ENCODE results near the gene ADGRB2. TPM values are rescaled to one million over a fixed set of nuclear protein-coding genes. Genes with fewer than 3 reads are reported as not detected.

Gene ADGRB2
- total and polyA plus RNA-seq, 2 experiments from 2014 or later = 0.51 to 3.6 TPM

DNA sequence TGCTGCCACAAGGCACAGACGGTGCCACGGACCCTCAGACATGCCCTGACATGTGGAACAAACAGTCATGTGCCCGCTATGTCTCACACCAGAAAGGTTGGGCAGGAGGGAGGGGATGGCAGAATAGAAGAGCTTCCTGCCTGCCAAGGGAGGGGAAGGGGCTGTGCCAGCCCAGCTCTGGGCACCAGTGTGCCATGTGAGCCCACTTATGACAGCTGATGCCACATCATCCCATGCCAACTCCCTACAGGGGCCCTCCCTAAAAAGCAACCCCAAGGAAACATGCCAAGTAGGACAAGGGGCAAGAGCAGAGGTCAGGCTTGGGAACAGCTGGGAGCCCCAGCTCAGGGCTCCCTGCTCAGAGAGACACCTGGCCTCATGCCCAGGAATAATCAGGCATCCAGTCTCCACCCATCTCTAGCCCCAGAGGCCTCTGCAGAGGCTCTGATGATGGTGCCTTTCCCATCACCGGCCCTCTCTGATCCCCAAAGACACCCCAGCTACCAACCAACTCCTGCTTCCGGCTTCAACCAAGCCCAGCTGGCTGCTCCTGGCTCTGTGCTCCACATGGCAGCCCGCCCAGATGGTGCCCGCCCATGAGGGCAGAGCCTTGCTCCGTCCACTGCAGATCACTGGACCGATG lies 10.3 kb downstream of the ADGRB2 start:
- Histone ChIP-seq H3K9ac (no peak overlapping the region), H3K27me3 (replicated peaks; ENCODE audit: insufficient read depth) (no peaks in the 10 kb centered on the region), H3K4me1 (ENCODE audit: insufficient read depth) (peaks cover 13% of the 10 kb centered on the region), H3F3A (ENCODE audit: insufficient read depth) (peaks cover 4% of the 10 kb centered on the region; the same call in 1 of the 2 replicates), H2AFZ (no peak overlapping the region), H3K36me3 (ENCODE audit: low read depth) (no peaks in the 10 kb centered on the region), H4K20me1 (ENCODE audit: insufficient read depth) (no peaks in the 10 kb centered on the region), H3K9me3 (ENCODE audit: low read depth) (no peaks in the 10 kb centered on the region), H3K4me3 (no peak overlapping the region), H3K27ac (no peak overlapping the region), H3K79me2 (ENCODE audit: insufficient read depth) (no peaks in the 10 kb centered on the region), H3K9me2 (ENCODE audit: insufficient read depth) (no peaks in the 10 kb centered on the region), H3K4me2 (ENCODE audit: unreplicated experiment) (no peak overlapping the region)
- peak; percentile 49 for DNase-seq
- WGBS, 2 experiments (ENCODE audit: low coverage in 1 of 2, low lambda C conversion rate in 2 of 2, missing lambda C conversion rate in 2 of 2) = 80 to 81% methylated on average over 9 of the region's 9 CpGs
- no peak for TF ChIP-seq EZH2 (IDR thresholded peaks at IDR 0.05; ENCODE audit: insufficient read depth, poor library complexity, severe bottlenecking)
- TF ChIP-seq EZH2phosphoT487 (IDR thresholded peaks at IDR 0.05; ENCODE audit: insufficient read depth, low read depth) = no peak
- in situ Hi-C loops (cut with MboI) = no loop called here

DNA sequence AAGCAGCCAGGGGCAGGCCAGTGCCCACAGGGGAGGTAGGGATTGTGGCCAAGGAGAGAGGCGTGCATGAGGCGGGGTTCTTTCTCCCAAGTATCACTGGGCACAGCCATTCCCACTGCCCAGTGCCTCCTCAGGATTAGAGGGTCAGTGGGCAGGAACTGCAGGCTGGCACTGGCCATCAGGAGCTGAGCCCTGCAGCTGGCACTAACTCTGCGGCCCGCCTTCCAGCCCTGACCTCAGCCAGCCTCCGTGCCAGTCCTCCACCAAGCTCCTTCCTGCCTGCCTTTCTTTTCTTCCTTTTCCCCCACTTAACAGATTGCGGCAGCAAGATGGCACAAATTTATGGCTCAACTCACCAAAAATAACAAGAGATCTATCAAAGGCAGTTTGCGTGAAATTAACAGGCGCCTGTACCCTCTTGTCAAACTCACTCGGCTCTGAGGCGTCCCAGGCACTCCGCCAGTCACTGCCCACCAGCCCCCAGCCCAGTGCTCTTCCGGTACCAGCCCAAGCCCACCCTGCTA lies 11.1 kb downstream of the ADGRB2 start:
- no peaks in the 10 kb centered on the region for H3K27me3 ChIP-seq (replicated peaks; ENCODE audit: insufficient read depth)
- no peaks in the 10 kb centered on the region for H3K36me3 ChIP-seq (ENCODE audit: low read depth)
- no peak overlapping the region for H3K9ac ChIP-seq
- H2AFZ ChIP-seq = no peak overlapping the region
- DNase-seq = no peak
- no peaks in the 10 kb centered on the region for H4K20me1 ChIP-seq (ENCODE audit: insufficient read depth)
- H3K27ac ChIP-seq = no peak overlapping the region
- WGBS, 2 experiments (ENCODE audit: low coverage in 1 of 2, low lambda C conversion rate in 2 of 2, missing lambda C conversion rate in 2 of 2) = 89% methylated on average over 12 of the region's 12 CpGs
- peaks cover 18% of the 10 kb centered on the region for H3K4me1 ChIP-seq (ENCODE audit: insufficient read depth)
- no peak overlapping the region for H3K4me3 ChIP-seq
- no peaks in the 10 kb centered on the region for H3K9me3 ChIP-seq (ENCODE audit: low read depth)
- in situ Hi-C loops (cut with MboI) = no loop called here
- peaks cover 4% of the 10 kb centered on the region; the same call in 1 of the 2 replicates for H3F3A ChIP-seq (ENCODE audit: insufficient read depth)
- no peaks in the 10 kb centered on the region for H3K9me2 ChIP-seq (ENCODE audit: insufficient read depth)
- TF ChIP-seq EZH2 (IDR thresholded peaks at IDR 0.05; ENCODE audit: insufficient read depth, poor library complexity, severe bottlenecking) (no peak), EZH2phosphoT487 (IDR thresholded peaks at IDR 0.05; ENCODE audit: insufficient read depth, low read depth) (no peak)
- H3K4me2 ChIP-seq (ENCODE audit: unreplicated experiment) = no peak overlapping the region
- no peaks in the 10 kb centered on the region for H3K79me2 ChIP-seq (ENCODE audit: insufficient read depth)

DNA sequence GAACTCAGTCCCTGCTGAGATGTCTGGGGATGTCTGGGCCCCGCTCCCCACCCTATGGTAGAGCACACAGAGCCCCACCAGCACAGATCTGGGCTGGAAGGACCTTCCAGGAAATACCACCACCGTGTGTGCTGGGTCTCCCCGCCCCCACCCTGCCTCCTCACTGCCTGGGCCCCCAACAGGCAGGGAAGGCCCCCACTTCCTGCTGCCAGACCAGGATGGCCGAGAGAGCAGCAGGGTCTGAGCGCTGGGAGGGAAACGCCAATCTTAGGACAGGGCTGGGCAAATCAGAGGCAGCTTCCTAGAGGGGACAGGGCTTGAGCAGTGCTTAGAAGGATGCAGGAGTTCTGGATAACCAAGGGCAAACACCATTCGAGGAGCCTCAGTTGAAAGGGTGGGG lies 11.9 kb downstream of the ADGRB2 start:
- Histone ChIP-seq H3F3A (ENCODE audit: insufficient read depth) (peaks cover 4% of the 10 kb centered on the region; the same call in 1 of the 2 replicates), H3K27me3 (replicated peaks; ENCODE audit: insufficient read depth) (no peaks in the 10 kb centered on the region), H3K4me2 (ENCODE audit: unreplicated experiment) (no peak overlapping the region), H4K20me1 (ENCODE audit: insufficient read depth) (no peaks in the 10 kb centered on the region), H3K9me3 (ENCODE audit: low read depth) (no peaks in the 10 kb centered on the region), H3K9me2 (ENCODE audit: insufficient read depth) (no peaks in the 10 kb centered on the region), H3K4me3 (no peak overlapping the region), H2AFZ (no peak overlapping the region), H3K9ac (no peak overlapping the region), H3K27ac (no peak overlapping the region), H3K4me1 (ENCODE audit: insufficient read depth) (peaks cover 18% of the 10 kb centered on the region), H3K36me3 (ENCODE audit: low read depth) (no peaks in the 10 kb centered on the region), H3K79me2 (ENCODE audit: insufficient read depth) (no peaks in the 10 kb centered on the region)
- TF ChIP-seq EZH2phosphoT487 (IDR thresholded peaks at IDR 0.05; ENCODE audit: insufficient read depth, low read depth) = no peak
- TF ChIP-seq EZH2 (IDR thresholded peaks at IDR 0.05; ENCODE audit: insufficient read depth, poor library complexity, severe bottlenecking) = no peak
- no peak for DNase-seq
- in situ Hi-C loops (cut with MboI) = no loop called here
- WGBS, 2 experiments (ENCODE audit: low coverage in 1 of 2, low lambda C conversion rate in 2 of 2, missing lambda C conversion rate in 2 of 2) = 86 to 90% methylated on average over 5 to 7 of the region's 7 CpGs

- H3K4me3 ChIP-seq = no peak overlapping the region
- H3K27ac ChIP-seq = no peak overlapping the region
- H3F3A ChIP-seq (ENCODE audit: insufficient read depth) = peaks cover 4% of the 10 kb centered on the region; the same call in 1 of the 2 replicates
- in situ Hi-C loops (cut with MboI) = no loop called here
- no peak overlapping the region for H3K4me2 ChIP-seq (ENCODE audit: unreplicated experiment)
- no peak overlapping the region for H3K9ac ChIP-seq
- no peaks in the 10 kb centered on the region for H3K9me3 ChIP-seq (ENCODE audit: low read depth)
- TF ChIP-seq EZH2phosphoT487 (IDR thresholded peaks at IDR 0.05; ENCODE audit: insufficient read depth, low read depth) = no peak
- TF ChIP-seq EZH2 (IDR thresholded peaks at IDR 0.05; ENCODE audit: insufficient read depth, poor library complexity, severe bottlenecking) = no peak
- DNase-seq = no peak
- H4K20me1 ChIP-seq (ENCODE audit: insufficient read depth) = no peaks in the 10 kb centered on the region
- whole genome bisulfite sequencing, 2 experiments (ENCODE audit: low coverage in 1 of 2, low lambda C conversion rate in 2 of 2, missing lambda C conversion rate in 2 of 2) = 82 to 85% methylated on average over 5 of the region's 5 CpGs
- no peaks in the 10 kb centered on the region for H3K27me3 ChIP-seq (replicated peaks; ENCODE audit: insufficient read depth)
- no peaks in the 10 kb centered on the region for H3K36me3 ChIP-seq (ENCODE audit: low read depth)
- H3K9me2 ChIP-seq (ENCODE audit: insufficient read depth) = no peaks in the 10 kb centered on the region
- H3K79me2 ChIP-seq (ENCODE audit: insufficient read depth) = no peaks in the 10 kb centered on the region
- H2AFZ ChIP-seq = no peak overlapping the region
- peaks cover 18% of the 10 kb centered on the region for H3K4me1 ChIP-seq (ENCODE audit: insufficient read depth)
These were observed 12.3 kb downstream of the ADGRB2 start for GRCh38 chr1:31751822-31752241.

Data from GM23248 (cell line).